SH-SY5Y (cell line): ENCODE results near the gene PAQR8.

Experiments used
- GATA2 ChIP-seq: IDR thresholded peaks from 2 replicates; pipeline ENCODE4 v1.6.1; 2011; ENCODE audit warnings: mild to moderate bottlenecking, low read depth, low read length
- GATA3 ChIP-seq: IDR thresholded peaks from 2 replicates; pipeline ENCODE4 v1.6.1; 2011; ENCODE audit warnings: low read depth, mild to moderate bottlenecking, low read length, moderate library complexity

DNA sequence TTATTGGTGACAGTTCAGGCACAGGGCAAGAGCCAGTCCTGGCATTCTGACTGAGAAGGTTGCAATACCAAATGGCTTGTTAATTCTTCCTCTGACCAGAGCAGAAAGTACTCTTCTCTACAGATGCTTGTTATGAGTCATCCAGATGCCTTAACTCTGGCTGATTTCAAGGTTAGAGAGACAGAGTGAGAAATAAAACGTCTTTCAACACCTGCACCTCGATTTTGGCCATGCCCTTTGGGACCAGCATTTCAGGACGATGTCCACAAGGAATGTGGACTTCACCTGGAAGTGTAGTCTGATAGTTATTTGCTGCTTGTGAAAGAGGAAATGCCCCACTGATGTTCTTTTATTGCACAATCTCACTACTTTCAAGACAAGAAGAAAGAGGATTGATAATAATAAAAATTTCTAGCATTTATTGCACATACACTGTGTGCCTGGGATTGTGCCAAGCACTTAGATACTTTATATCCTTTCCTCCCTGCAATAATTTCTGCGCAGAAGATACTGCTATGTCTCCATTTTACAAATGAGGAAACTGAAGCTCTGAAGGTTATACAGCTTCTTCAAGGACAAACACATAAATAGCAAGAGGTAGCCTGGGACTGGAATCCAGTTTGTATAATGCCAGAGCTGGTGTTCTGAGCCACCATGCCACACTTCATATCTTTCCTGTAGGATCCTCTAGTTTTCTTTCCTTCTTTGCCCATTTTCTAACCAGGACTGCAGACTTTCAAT lies 43.9 kb upstream of the PAQR8 start:
- no peak for TF ChIP-seq GATA2
- TF ChIP-seq GATA3, result no peak
